Vagina (tissue), 2 donors: ENCODE data around the gene HUNK.

Experiments
- POLR2AphosphoS5 ChIP-seq, 2 donors: sonication (generic); formaldehyde crosslinking; IDR thresholded peaks; one replicate each; pipeline ENCODE4 v1.9.0; 2017; ENCODE audit warnings: antibody characterized with exemption in 2 of 2, mild to moderate bottlenecking in 2 of 2, low read depth in 1 of 2; ENCODE audit not compliant: insufficient read depth in 1 of 2
- TF ChIP-seq, protein P1 (sequence below), 3 experiments: fragments of 450-650 bp in 2 of 3; fragments of 200-600 bp in 1 of 3; sonication (generic) in 1 of 3; IDR thresholded peaks; one replicate each; pipeline ENCODE4 v1.5.1; 2017 to 2019; ENCODE audit warnings: antibody characterized with exemption in 3 of 3, mild to moderate bottlenecking in 2 of 3, moderate library complexity in 2 of 3

DNA sequence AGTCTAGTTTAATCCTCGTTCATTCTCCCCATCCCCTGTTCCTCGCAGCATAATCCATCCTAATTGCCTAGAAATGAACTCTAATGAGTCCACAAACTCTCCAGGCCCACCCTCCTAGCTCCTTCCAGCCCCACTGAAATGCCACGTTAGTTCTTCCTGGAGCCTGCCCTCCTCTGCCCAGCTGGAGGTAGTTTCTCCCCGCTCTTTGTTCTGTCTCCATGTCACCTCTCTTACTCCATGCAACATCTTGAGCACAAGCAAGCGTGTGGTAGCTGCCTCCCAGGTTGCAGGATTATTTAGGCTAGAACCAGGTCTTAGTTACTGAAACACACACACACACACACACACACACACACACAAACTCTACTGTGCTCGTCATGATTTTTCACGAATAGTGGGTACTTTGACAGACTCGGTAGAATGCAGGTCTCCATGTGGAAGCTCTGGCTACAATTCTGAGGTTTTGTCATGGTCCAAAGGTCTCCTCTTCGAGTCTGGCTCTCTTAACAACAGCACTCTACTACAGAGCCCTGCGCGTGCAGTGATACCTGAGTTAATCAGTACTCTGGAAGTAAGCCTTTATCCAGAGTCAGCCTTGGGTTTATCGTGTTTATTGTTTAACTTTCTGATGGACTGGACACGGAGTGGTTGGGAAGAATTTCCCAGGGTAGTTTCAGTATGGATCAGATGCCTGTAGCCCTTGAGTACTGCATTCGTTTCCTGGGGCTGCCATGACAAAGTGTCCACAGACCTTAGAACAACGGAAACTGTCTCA, 27.5 kb downstream of the HUNK start:
- TF ChIP-seq, protein P1, sequence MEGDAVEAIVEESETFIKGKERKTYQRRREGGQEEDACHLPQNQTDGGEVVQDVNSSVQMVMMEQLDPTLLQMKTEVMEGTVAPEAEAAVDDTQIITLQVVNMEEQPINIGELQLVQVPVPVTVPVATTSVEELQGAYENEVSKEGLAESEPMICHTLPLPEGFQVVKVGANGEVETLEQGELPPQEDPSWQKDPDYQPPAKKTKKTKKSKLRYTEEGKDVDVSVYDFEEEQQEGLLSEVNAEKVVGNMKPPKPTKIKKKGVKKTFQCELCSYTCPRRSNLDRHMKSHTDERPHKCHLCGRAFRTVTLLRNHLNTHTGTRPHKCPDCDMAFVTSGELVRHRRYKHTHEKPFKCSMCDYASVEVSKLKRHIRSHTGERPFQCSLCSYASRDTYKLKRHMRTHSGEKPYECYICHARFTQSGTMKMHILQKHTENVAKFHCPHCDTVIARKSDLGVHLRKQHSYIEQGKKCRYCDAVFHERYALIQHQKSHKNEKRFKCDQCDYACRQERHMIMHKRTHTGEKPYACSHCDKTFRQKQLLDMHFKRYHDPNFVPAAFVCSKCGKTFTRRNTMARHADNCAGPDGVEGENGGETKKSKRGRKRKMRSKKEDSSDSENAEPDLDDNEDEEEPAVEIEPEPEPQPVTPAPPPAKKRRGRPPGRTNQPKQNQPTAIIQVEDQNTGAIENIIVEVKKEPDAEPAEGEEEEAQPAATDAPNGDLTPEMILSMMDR (IDR thresholded peaks at IDR 0.05), result no peak
- no peak for TF ChIP-seq POLR2AphosphoS5 (IDR thresholded peaks at IDR 0.05; ENCODE audit: insufficient read depth in 1 of 2, low read depth in 1 of 2)
